HEK293 (cell line): ENCODE results near the gene IP6K2.
A peak's percentile ranks its signal among the peaks of the same experiment; 100 is the strongest.

Experiments
- BCL11A ChIP-seq: fragments of 450-650 bp; formaldehyde crosslinking; IDR thresholded peaks from 2 replicates; pipeline ENCODE4 v1.5.1; 2016; ENCODE audit warnings: low read depth, missing biosample characterization, missing genetic modification characterization
- OSR2 ChIP-seq: fragments of 450-650 bp; formaldehyde crosslinking; IDR thresholded peaks from 2 replicates; pipeline ENCODE4 v1.5.1; 2016; ENCODE audit warnings: missing biosample characterization, missing genetic modification characterization
- OVOL3 ChIP-seq: fragments of 450-650 bp; formaldehyde crosslinking; IDR thresholded peaks from 2 replicates; pipeline ENCODE4 v1.5.1; 2016; ENCODE audit warnings: missing biosample characterization, missing genetic modification characterization
- REPIN1 ChIP-seq: fragments of 450-650 bp; formaldehyde crosslinking; IDR thresholded peaks from 2 replicates; pipeline ENCODE4 v1.5.1; 2017; ENCODE audit warnings: missing biosample characterization, missing genetic modification characterization, low read depth
- ZBTB21 ChIP-seq: fragments of 450-650 bp; formaldehyde crosslinking; IDR thresholded peaks from 2 replicates; pipeline ENCODE4 v1.5.1; 2017; ENCODE audit warnings: missing biosample characterization, missing genetic modification characterization
- ZBTB26 ChIP-seq: fragments of 450-650 bp; formaldehyde crosslinking; optimal IDR thresholded peaks from 2 replicates; pipeline ENCODE3; 2016; ENCODE audit warnings: missing biosample characterization, mild to moderate bottlenecking, missing genetic modification characterization
- ZNF121 ChIP-seq: fragments of 450-650 bp; formaldehyde crosslinking; IDR thresholded peaks from 2 replicates; pipeline ENCODE4 v1.5.1; 2016; ENCODE audit warnings: missing biosample characterization, missing genetic modification characterization
- ZNF19 ChIP-seq: fragments of 450-650 bp; formaldehyde crosslinking; IDR thresholded peaks from 2 replicates; pipeline ENCODE4; 2016; ENCODE audit warnings: missing biosample characterization, missing genetic modification characterization, low read depth
- ZNF23 ChIP-seq: fragments of 450-650 bp; formaldehyde crosslinking; IDR thresholded peaks from 2 replicates; pipeline ENCODE4 v1.5.1; 2016; ENCODE audit warnings: missing biosample characterization, missing genetic modification characterization, borderline replicate concordance
- ZNF239 ChIP-seq: fragments of 450-650 bp; formaldehyde crosslinking; IDR thresholded peaks from 2 replicates; pipeline ENCODE4 v1.5.1; 2016; ENCODE audit warnings: missing biosample characterization, missing genetic modification characterization
- ZNF350 ChIP-seq: fragments of 450-650 bp; formaldehyde crosslinking; IDR thresholded peaks from 2 replicates; pipeline ENCODE4 v1.5.0; 2017; ENCODE audit warnings: missing biosample characterization, mild to moderate bottlenecking, missing genetic modification characterization
- ZNF37A ChIP-seq: fragments of 450-650 bp; IDR thresholded peaks from 2 replicates; pipeline ENCODE4 v1.5.1; 2018; ENCODE audit warnings: missing biosample characterization, missing genetic modification characterization
- ZNF558 ChIP-seq: fragments of 450-650 bp; formaldehyde crosslinking; IDR thresholded peaks from 2 replicates; pipeline ENCODE4 v1.5.1; 2016; ENCODE audit warnings: missing biosample characterization, missing genetic modification characterization
- ZNF560 ChIP-seq: fragments of 450-650 bp; formaldehyde crosslinking; IDR thresholded peaks from 2 replicates; pipeline ENCODE4 v1.5.1; 2017; ENCODE audit warnings: missing biosample characterization, missing genetic modification characterization, borderline replicate concordance
- ZNF629 ChIP-seq: fragments of 450-650 bp; formaldehyde crosslinking; IDR thresholded peaks from 2 replicates; pipeline ENCODE4 v1.5.1; 2017; ENCODE audit warnings: missing biosample characterization, missing genetic modification characterization
- ZNF76 ChIP-seq: fragments of 450-650 bp; formaldehyde crosslinking; IDR thresholded peaks from 2 replicates; pipeline ENCODE4; 2016; ENCODE audit warnings: low read depth, missing biosample characterization, missing genetic modification characterization, borderline replicate concordance
- ZNF776 ChIP-seq: fragments of 450-650 bp; formaldehyde crosslinking; IDR thresholded peaks from 2 replicates; pipeline ENCODE4 v1.5.0; 2017; ENCODE audit warnings: missing biosample characterization, missing genetic modification characterization, borderline replicate concordance
- ZNF830 ChIP-seq: fragments of 450-650 bp; IDR thresholded peaks from 2 replicates; pipeline ENCODE4 v1.5.0; 2018; ENCODE audit warnings: missing biosample characterization, missing genetic modification characterization, low read depth, mild to moderate bottlenecking, moderate library complexity
- ZSCAN4 ChIP-seq: fragments of 450-650 bp; formaldehyde crosslinking; IDR thresholded peaks from 2 replicates; pipeline ENCODE4 v1.5.1; 2017; ENCODE audit warnings: missing biosample characterization, missing genetic modification characterization
- TF ChIP-seq, protein P1 (sequence below): IDR thresholded peaks from 2 replicates; pipeline ENCODE4 v1.6.1; 2011; ENCODE audit warnings: mild to moderate bottlenecking, low read depth, low read length, borderline replicate concordance
- TF ChIP-seq, protein P2 (sequence below): fragments of 450-650 bp; formaldehyde crosslinking; IDR thresholded peaks from 2 replicates; pipeline ENCODE4 v1.5.1; 2016; ENCODE audit warnings: missing biosample characterization, missing genetic modification characterization
- TF ChIP-seq, protein P3 (sequence below): fragments of 450-650 bp; formaldehyde crosslinking; IDR thresholded peaks from 2 replicates; pipeline ENCODE4 v1.5.1; 2016; ENCODE audit warnings: missing biosample characterization, missing genetic modification characterization, low read depth
- TF ChIP-seq, protein P4 (sequence below): fragments of 450-650 bp; formaldehyde crosslinking; IDR thresholded peaks from 2 replicates; pipeline ENCODE4 v1.5.1; 2016; ENCODE audit warnings: missing biosample characterization, missing genetic modification characterization
- TF ChIP-seq, protein P5 (sequence below): fragments of 450-650 bp; formaldehyde crosslinking; IDR thresholded peaks from 2 replicates; pipeline ENCODE4 v1.5.1; 2016; ENCODE audit warnings: missing biosample characterization, missing genetic modification characterization

Gene IP6K2

DNA sequence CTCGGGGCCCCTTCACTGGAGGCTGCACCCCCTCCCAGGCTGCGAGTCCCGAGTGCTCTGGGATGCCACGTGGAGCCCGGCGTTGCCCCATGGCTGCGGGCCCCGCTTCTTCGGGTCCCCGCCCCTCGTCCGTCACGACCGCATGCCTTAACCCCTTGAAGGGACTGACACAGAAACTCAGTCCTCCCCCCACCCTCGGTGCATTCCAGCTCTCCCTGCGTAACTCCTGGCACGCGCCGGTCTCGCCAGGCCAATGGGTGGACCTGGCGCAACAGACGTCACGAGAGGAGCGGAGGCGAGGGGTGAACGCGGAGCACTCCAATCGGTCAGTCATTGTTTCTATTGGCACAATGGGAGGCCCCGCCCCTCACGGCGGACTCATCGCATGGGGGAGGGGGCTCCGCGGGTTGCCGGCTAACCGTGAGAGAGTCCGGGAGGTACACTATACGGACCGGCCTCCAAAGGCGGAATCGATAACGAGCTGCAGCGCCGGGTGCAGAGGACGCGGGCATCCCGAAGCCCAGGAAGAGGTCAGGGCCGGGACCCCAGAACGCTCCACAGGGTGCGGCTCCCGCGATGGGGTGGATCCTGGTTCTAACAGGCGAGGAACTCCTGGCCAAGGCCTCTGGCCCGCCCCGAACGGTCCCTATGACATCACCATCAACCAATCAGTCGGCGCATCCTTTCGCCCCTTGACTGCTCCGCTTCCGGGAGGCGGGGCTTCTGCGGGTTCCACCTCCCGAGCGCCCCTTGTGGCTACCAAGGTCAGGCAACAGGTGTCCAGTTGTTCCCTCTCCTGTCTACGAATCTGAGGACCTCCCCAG, 53.3 kb downstream of the IP6K2 start (continued):
- TF ChIP-seq, protein P1, sequence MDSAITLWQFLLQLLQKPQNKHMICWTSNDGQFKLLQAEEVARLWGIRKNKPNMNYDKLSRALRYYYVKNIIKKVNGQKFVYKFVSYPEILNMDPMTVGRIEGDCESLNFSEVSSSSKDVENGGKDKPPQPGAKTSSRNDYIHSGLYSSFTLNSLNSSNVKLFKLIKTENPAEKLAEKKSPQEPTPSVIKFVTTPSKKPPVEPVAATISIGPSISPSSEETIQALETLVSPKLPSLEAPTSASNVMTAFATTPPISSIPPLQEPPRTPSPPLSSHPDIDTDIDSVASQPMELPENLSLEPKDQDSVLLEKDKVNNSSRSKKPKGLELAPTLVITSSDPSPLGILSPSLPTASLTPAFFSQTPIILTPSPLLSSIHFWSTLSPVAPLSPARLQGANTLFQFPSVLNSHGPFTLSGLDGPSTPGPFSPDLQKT = peak; percentile 62; the same call in 1 of the 2 replicates
- no peak for TF ChIP-seq ZNF350
- TF ChIP-seq ZNF23 (tag by site-specific recombination) = no peak
- no peak for TF ChIP-seq ZNF558 (tag by site-specific recombination)
- TF ChIP-seq ZNF776 = no peak
- TF ChIP-seq ZNF37A (tag by site-specific recombination) = no peak
- no peak for TF ChIP-seq ZNF239
- TF ChIP-seq, protein P2, sequence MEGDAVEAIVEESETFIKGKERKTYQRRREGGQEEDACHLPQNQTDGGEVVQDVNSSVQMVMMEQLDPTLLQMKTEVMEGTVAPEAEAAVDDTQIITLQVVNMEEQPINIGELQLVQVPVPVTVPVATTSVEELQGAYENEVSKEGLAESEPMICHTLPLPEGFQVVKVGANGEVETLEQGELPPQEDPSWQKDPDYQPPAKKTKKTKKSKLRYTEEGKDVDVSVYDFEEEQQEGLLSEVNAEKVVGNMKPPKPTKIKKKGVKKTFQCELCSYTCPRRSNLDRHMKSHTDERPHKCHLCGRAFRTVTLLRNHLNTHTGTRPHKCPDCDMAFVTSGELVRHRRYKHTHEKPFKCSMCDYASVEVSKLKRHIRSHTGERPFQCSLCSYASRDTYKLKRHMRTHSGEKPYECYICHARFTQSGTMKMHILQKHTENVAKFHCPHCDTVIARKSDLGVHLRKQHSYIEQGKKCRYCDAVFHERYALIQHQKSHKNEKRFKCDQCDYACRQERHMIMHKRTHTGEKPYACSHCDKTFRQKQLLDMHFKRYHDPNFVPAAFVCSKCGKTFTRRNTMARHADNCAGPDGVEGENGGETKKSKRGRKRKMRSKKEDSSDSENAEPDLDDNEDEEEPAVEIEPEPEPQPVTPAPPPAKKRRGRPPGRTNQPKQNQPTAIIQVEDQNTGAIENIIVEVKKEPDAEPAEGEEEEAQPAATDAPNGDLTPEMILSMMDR (tag by site-specific recombination) = peak; percentile 85
- no peak for TF ChIP-seq ZNF830 (tag by site-specific recombination)
- peak; percentile 74; the same call in 1 of the 2 replicates for TF ChIP-seq ZBTB21 (tag by site-specific recombination)
- no peak for TF ChIP-seq OVOL3
- no peak for TF ChIP-seq ZSCAN4 (tag by site-specific recombination)
- peak; percentile 80 for TF ChIP-seq ZBTB26 (tag by site-specific recombination)
- no peak for TF ChIP-seq OSR2 (tag by site-specific recombination)
- no peak for TF ChIP-seq ZNF121
- TF ChIP-seq ZNF19 (tag by site-specific recombination) = no peak
- TF ChIP-seq, protein P3, sequence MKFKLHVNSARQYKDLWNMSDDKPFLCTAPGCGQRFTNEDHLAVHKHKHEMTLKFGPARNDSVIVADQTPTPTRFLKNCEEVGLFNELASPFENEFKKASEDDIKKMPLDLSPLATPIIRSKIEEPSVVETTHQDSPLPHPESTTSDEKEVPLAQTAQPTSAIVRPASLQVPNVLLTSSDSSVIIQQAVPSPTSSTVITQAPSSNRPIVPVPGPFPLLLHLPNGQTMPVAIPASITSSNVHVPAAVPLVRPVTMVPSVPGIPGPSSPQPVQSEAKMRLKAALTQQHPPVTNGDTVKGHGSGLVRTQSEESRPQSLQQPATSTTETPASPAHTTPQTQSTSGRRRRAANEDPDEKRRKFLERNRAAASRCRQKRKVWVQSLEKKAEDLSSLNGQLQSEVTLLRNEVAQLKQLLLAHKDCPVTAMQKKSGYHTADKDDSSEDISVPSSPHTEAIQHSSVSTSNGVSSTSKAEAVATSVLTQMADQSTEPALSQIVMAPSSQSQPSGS (tag by site-specific recombination) = peak; percentile 97
- no peak for TF ChIP-seq REPIN1
- TF ChIP-seq ZNF629 (tag by site-specific recombination) = peak; percentile 95
- TF ChIP-seq ZNF76 = peak; percentile 30; the same call in 1 of the 2 replicates
- TF ChIP-seq, protein P4, sequence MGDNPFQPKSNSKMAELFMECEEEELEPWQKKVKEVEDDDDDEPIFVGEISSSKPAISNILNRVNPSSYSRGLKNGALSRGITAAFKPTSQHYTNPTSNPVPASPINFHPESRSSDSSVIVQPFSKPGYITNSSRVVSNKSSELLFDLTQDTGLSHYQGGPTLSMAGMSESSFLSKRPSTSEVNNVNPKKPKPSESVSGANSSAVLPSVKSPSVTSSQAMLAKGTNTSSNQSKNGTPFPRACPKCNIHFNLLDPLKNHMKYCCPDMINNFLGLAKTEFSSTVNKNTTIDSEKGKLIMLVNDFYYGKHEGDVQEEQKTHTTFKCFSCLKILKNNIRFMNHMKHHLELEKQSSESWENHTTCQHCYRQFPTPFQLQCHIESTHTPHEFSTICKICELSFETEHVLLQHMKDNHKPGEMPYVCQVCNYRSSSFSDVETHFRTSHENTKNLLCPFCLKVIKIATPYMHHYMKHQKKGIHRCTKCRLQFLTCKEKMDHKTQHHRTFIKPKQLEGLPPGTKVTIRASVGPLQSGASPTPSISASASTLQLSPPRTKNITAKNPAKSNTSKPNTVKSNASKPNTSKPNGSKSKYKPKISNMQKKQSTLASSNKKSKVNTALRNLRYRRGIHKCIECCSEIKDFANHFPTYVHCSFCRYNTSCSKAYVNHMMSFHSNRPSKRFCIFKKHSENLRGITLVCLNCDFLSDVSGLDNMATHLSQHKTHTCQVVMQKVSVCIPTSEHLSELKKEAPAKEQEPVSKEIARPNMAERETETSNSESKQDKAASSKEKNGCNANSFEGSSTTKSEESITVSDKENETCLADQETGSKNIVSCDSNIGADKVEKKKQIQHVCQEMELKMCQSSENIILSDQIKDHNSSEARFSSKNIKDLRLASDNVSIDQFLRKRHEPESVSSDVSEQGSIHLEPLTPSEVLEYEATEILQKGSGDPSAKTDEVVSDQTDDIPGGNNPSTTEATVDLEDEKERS = no peak
- no peak for TF ChIP-seq ZNF560
- TF ChIP-seq, protein P5, sequence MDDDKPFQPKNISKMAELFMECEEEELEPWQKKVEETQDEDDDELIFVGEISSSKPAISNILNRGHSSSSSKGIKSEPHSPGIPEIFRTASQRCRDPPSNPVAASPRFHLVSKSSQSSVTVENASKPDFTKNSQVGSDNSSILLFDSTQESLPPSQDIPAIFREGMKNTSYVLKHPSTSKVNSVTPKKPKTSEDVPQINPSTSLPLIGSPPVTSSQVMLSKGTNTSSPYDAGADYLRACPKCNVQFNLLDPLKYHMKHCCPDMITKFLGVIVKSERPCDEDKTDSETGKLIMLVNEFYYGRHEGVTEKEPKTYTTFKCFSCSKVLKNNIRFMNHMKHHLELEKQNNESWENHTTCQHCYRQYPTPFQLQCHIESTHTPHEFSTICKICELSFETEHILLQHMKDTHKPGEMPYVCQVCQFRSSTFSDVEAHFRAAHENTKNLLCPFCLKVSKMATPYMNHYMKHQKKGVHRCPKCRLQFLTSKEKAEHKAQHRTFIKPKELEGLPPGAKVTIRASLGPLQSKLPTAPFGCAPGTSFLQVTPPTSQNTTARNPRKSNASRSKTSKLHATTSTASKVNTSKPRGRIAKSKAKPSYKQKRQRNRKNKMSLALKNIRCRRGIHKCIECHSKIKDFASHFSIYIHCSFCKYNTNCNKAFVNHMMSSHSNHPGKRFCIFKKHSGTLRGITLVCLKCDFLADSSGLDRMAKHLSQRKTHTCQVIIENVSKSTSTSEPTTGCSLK (tag by site-specific recombination) = no peak
- peak; percentile 97 for TF ChIP-seq BCL11A (tag by site-specific recombination)
